GM12891 (cell line): Measurements from ENCODE around the gene C12orf56.

Source experiments
- POLR2A ChIP-seq: IDR thresholded peaks from 2 replicates; pipeline ENCODE4 v1.6.1; 2011; ENCODE audit warnings: low read depth, low read length, control low read depth
- POLR2AphosphoS5 ChIP-seq: IDR thresholded peaks from 2 replicates; pipeline ENCODE4 v1.6.1; 2011; ENCODE audit warnings: low read depth, low read length, control low read depth
- POU2F2 ChIP-seq: IDR thresholded peaks from 2 replicates; pipeline ENCODE4 v1.6.1; 2011; ENCODE audit warnings: low read depth, mild to moderate bottlenecking, control low read depth, low read length, moderate library complexity
- SPI1 ChIP-seq: IDR thresholded peaks from 2 replicates; pipeline ENCODE4 v1.6.1; 2011; ENCODE audit warnings: low read depth, low read length, control low read depth
- TAF1 ChIP-seq: IDR thresholded peaks from 2 replicates; pipeline ENCODE4 v1.6.1; 2011; ENCODE audit warnings: low read depth, low read length, control low read depth

DNA sequence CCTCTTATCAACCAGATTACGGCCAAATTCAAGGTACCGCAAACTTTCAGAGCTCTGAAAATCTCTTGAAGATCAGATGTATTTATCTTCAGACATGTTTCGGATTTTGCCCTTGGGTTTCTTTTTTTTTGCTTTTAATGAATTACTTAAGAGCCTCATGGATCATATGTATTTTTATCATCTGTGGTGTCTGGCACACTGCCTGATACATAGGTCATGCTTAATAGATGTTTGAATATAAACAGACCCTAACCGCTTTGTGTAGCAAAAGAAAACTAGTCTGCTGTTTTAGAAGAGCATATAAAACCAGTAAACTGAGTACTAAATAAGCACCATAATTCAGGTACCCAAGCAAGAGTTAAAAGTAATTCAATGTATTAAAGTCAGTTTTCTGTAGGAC, 41.2 kb upstream of the C12orf56 start:
- no peak for TF ChIP-seq POLR2AphosphoS5
- no peak for TF ChIP-seq TAF1
- TF ChIP-seq POLR2A = no peak
- no peak for TF ChIP-seq SPI1
- no peak for TF ChIP-seq POU2F2
